GM18951 (cell line): ENCODE data around the gene NCKAP5.

Experiments
- POLR2A ChIP-seq: IDR thresholded peaks from 4 replicates; pipeline ENCODE4 v1.6.1; 2011; ENCODE audit warnings: mild to moderate bottlenecking; ENCODE audit not compliant: insufficient read length, insufficient read depth; ENCODE audit errors: extremely low read depth
- in situ Hi-C: fragments of 300-500 bp; cut with MboI; formaldehyde crosslinking; loops from one replicate; pipeline ENCODE4 v1.12.0; 2022; ENCODE audit warnings: low sequenced_read_pairs, mixed read lengths, inconsistent platforms; ENCODE audit not compliant: unreplicated experiment

NCKAP5 gene

GRCh38 chr2:133568172-133568571 is at the start of gene NCKAP5:
Gene NCKAP5 (minus strand): TSS chr2:133568463. CDS start chr2:133517526, 50,937 bp downstream.
- TF ChIP-seq POLR2A = no peak
- in situ Hi-C loops = loop anchor here (25.0 kb wide), 1 partner anchor 1031 kb away; no protein-coding TSS in a partner anchor

GRCh38 chr2:133609664-133610063 is 41.4 kb upstream of the NCKAP5 start:
- TF ChIP-seq POLR2A = no peak
- in situ Hi-C loops = no loop called here

- in situ Hi-C loops = no loop called here
- TF ChIP-seq POLR2A = no peak
Measured at GRCh38 chr2:133608291-133608690, 40.0 kb upstream of the NCKAP5 start.

- TF ChIP-seq POLR2A = no peak
- in situ Hi-C loops = no loop called here
Measured at GRCh38 chr2:133607679-133608078, 39.4 kb upstream of the NCKAP5 start.

- no peak for TF ChIP-seq POLR2A
- in situ Hi-C loops = no loop called here
Measured at GRCh38 chr2:133606616-133607015, 38.4 kb upstream of the NCKAP5 start.

GRCh38 chr2:133605766-133606137 is 37.5 kb upstream of the NCKAP5 start:
- no peak for TF ChIP-seq POLR2A
- in situ Hi-C loops = no loop called here

- in situ Hi-C loops = no loop called here
- no peak for TF ChIP-seq POLR2A
Measured at GRCh38 chr2:133605011-133605765, 36.9 kb upstream of the NCKAP5 start.

- in situ Hi-C loops = no loop called here
- no peak for TF ChIP-seq POLR2A
Measured at GRCh38 chr2:133603109-133603508, 34.8 kb upstream of the NCKAP5 start.

- no peak for TF ChIP-seq POLR2A
Measured at GRCh38 chr2:133602538-133602937, 34.3 kb upstream of the NCKAP5 start.

GRCh38 chr2:133600266-133600928 is 32.1 kb upstream of the NCKAP5 start:
- no peak for TF ChIP-seq POLR2A
- in situ Hi-C loops = no loop called here

More at GRCh38 chr2:133602538-133602937, 34.3 kb upstream of the NCKAP5 start:
- in situ Hi-C loops = no loop called here

GRCh38 chr2:133599811-133600210 is 31.5 kb upstream of the NCKAP5 start:
- in situ Hi-C loops = no loop called here
- TF ChIP-seq POLR2A = no peak

- no peak for TF ChIP-seq POLR2A
- in situ Hi-C loops = no loop called here
Measured at GRCh38 chr2:133599211-133599803, 31.0 kb upstream of the NCKAP5 start.

GRCh38 chr2:133598769-133599168 is 30.5 kb upstream of the NCKAP5 start:
- no peak for TF ChIP-seq POLR2A
- in situ Hi-C loops = no loop called here
